Right lung (tissue), 5 donors: Measurements from ENCODE around the gene LRRC41. TPM values are rescaled to one million over a fixed set of nuclear protein-coding genes. Genes with fewer than 3 reads are reported as not detected.

Experiments used
- DNase-seq, 2 donors: peaks; one replicate each; pipeline ENCODE4 v3.0.0-alpha.2; 2013
- polyA plus RNA-seq, 5 donors: library from polyadenylated mRNA; unstranded; fragments of 120-200 nt; gene quantifications; one replicate each; pipeline versions ENCODE4 v1.2.1 to v1.2.3, GENCODE V29; 2013; ENCODE audit warnings: inconsistent platforms in 1 of 5, low replicate concordance in 1 of 5; ENCODE audit not compliant: insufficient read length in 5 of 5, insufficient read depth in 1 of 5

LRRC41 gene
- polyA plus RNA-seq, 5 donors, result 66.0 to 85.9 (median 84.0) TPM

- DNase-seq, result no peak
Measured at GRCh38 chr1:46289976-46290375, 13.4 kb downstream of the LRRC41 start.

- DNase-seq, result no peak
Measured at GRCh38 chr1:46289134-46289494, 14.3 kb downstream of the LRRC41 start.

GRCh38 chr1:46288485-46289133 lies 14.8 kb downstream of the LRRC41 start:
- DNase-seq, result no peak

- DNase-seq, result no peak
Measured at GRCh38 chr1:46285730-46286477, 17.5 kb downstream of the LRRC41 start.

- DNase-seq, result no peak
Measured at GRCh38 chr1:46284597-46285564, 18.5 kb downstream of the LRRC41 start.

GRCh38 chr1:46284058-46284457 lies 19.4 kb downstream of the LRRC41 start:
- DNase-seq, result no peak

GRCh38 chr1:46281021-46281420 lies 22.4 kb downstream of the LRRC41 start:
- no peak for DNase-seq

GRCh38 chr1:46280092-46280491 lies 23.3 kb downstream of the LRRC41 start:
- no peak for DNase-seq

GRCh38 chr1:46278807-46279206 lies 24.6 kb downstream of the LRRC41 start:
- DNase-seq, result no peak

- DNase-seq, result no peak
Measured at GRCh38 chr1:46277658-46278373, 25.6 kb downstream of the LRRC41 start.

- no peak for DNase-seq
Measured at GRCh38 chr1:46275030-46275337, 28.4 kb downstream of the LRRC41 start.

GRCh38 chr1:46274225-46275029 lies 29.0 kb downstream of the LRRC41 start:
- no peak for DNase-seq

- no peak for DNase-seq
Measured at GRCh38 chr1:46268578-46268977, 34.8 kb downstream of the LRRC41 start.

GRCh38 chr1:46263146-46263545 lies 40.3 kb downstream of the LRRC41 start:
- DNase-seq, result no peak

- no peak for DNase-seq
Measured at GRCh38 chr1:46262508-46262907, 40.9 kb downstream of the LRRC41 start.

- DNase-seq, result no peak
Measured at GRCh38 chr1:46256523-46256922, 46.9 kb downstream of the LRRC41 start.

- no peak for DNase-seq
Measured at GRCh38 chr1:46254668-46255067, 48.7 kb downstream of the LRRC41 start.

- DNase-seq, result peak in 1 of 2 donors; percentile 6
Measured at GRCh38 chr1:46248122-46248920, 55.1 kb downstream of the LRRC41 start.

GRCh38 chr1:46247436-46248121 lies 55.8 kb downstream of the LRRC41 start, which contains the start of gene RAD54L:
Gene RAD54L (plus strand): TSS chr1:46247763. CDS start chr1:46248406, 643 bp downstream.
- peak; percentile 94 to 95 for DNase-seq
